HEK293 (cell line): ENCODE measurements around the gene PPP1R1B.
A peak's percentile ranks its signal among the peaks of the same experiment; 100 is the strongest.

ENCODE experiments used
- CTCF ChIA-PET: fragments of 350-600 bp; formaldehyde crosslinking; extraction: SDS; loops from one replicate; lab custom pipeline; 2021; ENCODE audit warnings: antibody characterized with exemption; lab: Yijun Ruan, JAX
- POLR2A ChIA-PET: fragments of 300-600 bp; formaldehyde crosslinking; extraction: SDS; loops from one replicate; lab custom pipeline; 2020; ENCODE audit warnings: antibody characterized with exemption, inconsistent platforms; lab: Yijun Ruan, JAX
- H3K27ac ChIP-seq: fragments of 200-500 bp; sonication (Bioruptor generic); 2 replicates; pipeline ENCODE4 v1.5.1; 2014; ENCODE audit warnings: low read depth, low read length, control low read depth, inconsistent platforms; ENCODE audit errors: extremely low read depth
- H3K36me3 ChIP-seq, 2 experiments: fragments of 200-500 bp in 1 of 2; sonication (Bioruptor generic) in 1 of 2; 1 replicate in 1 of 2; 2 replicates in 1 of 2; pipeline ENCODE4 v1.5.1; 2014 to 2017; ENCODE audit warnings: inconsistent platforms in 2 of 2, low read length in 2 of 2; ENCODE audit not compliant: control insufficient read depth in 2 of 2, insufficient read depth in 1 of 2
- H3K4me1 ChIP-seq: fragments of 200-500 bp; sonication (Bioruptor generic); 2 replicates; pipeline ENCODE4 v1.5.1; 2014; ENCODE audit warnings: mild to moderate bottlenecking, low read length, inconsistent platforms; ENCODE audit not compliant: control insufficient read depth, insufficient read depth
- H3K4me3 ChIP-seq: 2 replicates; pipeline ENCODE4 v1.5.1; 2011; ENCODE audit warnings: low read depth, mild to moderate bottlenecking, control low read depth, low read length, moderate library complexity
- H3K9me3 ChIP-seq: fragments of 200-500 bp; sonication (Bioruptor generic); 2 replicates; pipeline ENCODE4 v1.5.1; 2014; ENCODE audit warnings: low read depth, low read length, inconsistent platforms; ENCODE audit not compliant: control insufficient read depth, insufficient read depth
- BCL11B ChIP-seq: fragments of 450-650 bp; formaldehyde crosslinking; IDR thresholded peaks from 2 replicates; pipeline ENCODE4 v1.5.1; 2016; ENCODE audit warnings: low read depth, missing biosample characterization, missing genetic modification characterization
- GLIS2 ChIP-seq: fragments of 450-650 bp; formaldehyde crosslinking; IDR thresholded peaks from 2 replicates; pipeline ENCODE4 v1.5.1; 2016; ENCODE audit warnings: missing biosample characterization, missing genetic modification characterization
- HIC1 ChIP-seq: fragments of 450-650 bp; formaldehyde crosslinking; IDR thresholded peaks from 2 replicates; pipeline ENCODE4 v1.5.1; 2016; ENCODE audit warnings: missing biosample characterization, missing genetic modification characterization
- KLF1 ChIP-seq: fragments of 450-650 bp; formaldehyde crosslinking; IDR thresholded peaks from 2 replicates; pipeline ENCODE4 v1.5.1; 2016; ENCODE audit warnings: missing biosample characterization, missing genetic modification characterization
- MZF1 ChIP-seq: fragments of 450-650 bp; formaldehyde crosslinking; IDR thresholded peaks from 2 replicates; pipeline ENCODE4 v1.5.1; 2017; ENCODE audit warnings: missing biosample characterization, missing genetic modification characterization, borderline replicate concordance
- PRDM6 ChIP-seq: fragments of 450-650 bp; formaldehyde crosslinking; IDR thresholded peaks from 2 replicates; pipeline ENCODE4 v1.5.1; 2017; ENCODE audit warnings: missing biosample characterization, missing genetic modification characterization
- SP2 ChIP-seq: fragments of 450-650 bp; formaldehyde crosslinking; IDR thresholded peaks from 2 replicates; pipeline ENCODE4 v1.5.1; 2016; ENCODE audit warnings: missing biosample characterization, missing genetic modification characterization
- YY1 ChIP-seq: fragments of 450-650 bp; formaldehyde crosslinking; IDR thresholded peaks from 2 replicates; pipeline ENCODE4 v1.5.1; 2018; ENCODE audit warnings: missing biosample characterization, missing genetic modification characterization
- ZIC2 ChIP-seq: fragments of 450-650 bp; formaldehyde crosslinking; IDR thresholded peaks from 2 replicates; pipeline ENCODE4 v1.5.1; 2016; ENCODE audit warnings: missing biosample characterization, missing genetic modification characterization
- ZNF121 ChIP-seq: fragments of 450-650 bp; formaldehyde crosslinking; IDR thresholded peaks from 2 replicates; pipeline ENCODE4 v1.5.1; 2016; ENCODE audit warnings: missing biosample characterization, missing genetic modification characterization
- ZNF157 ChIP-seq: fragments of 450-650 bp; formaldehyde crosslinking; IDR thresholded peaks from 2 replicates; pipeline ENCODE4 v1.5.1; 2016; ENCODE audit warnings: missing biosample characterization, missing genetic modification characterization
- ZNF184 ChIP-seq: fragments of 450-650 bp; IDR thresholded peaks from 2 replicates; pipeline ENCODE4 v1.5.1; 2018; ENCODE audit warnings: missing biosample characterization, mild to moderate bottlenecking, missing genetic modification characterization
- ZNF449 ChIP-seq: fragments of 450-650 bp; formaldehyde crosslinking; IDR thresholded peaks from 2 replicates; pipeline ENCODE4 v1.5.1; 2017; ENCODE audit warnings: missing biosample characterization, mild to moderate bottlenecking, missing genetic modification characterization, moderate library complexity
- ZNF513 ChIP-seq: fragments of 450-650 bp; IDR thresholded peaks from 2 replicates; pipeline ENCODE4 v1.5.1; 2018; ENCODE audit warnings: missing biosample characterization, missing genetic modification characterization
- ZNF580 ChIP-seq: fragments of 450-650 bp; formaldehyde crosslinking; IDR thresholded peaks from 2 replicates; pipeline ENCODE4 v1.5.1; 2016; ENCODE audit warnings: missing biosample characterization, missing genetic modification characterization
- ZNF585B ChIP-seq: fragments of 450-650 bp; formaldehyde crosslinking; IDR thresholded peaks from 2 replicates; pipeline ENCODE4 v1.5.1; 2016; ENCODE audit warnings: missing biosample characterization, missing genetic modification characterization
- ZNF626 ChIP-seq: fragments of 450-650 bp; sonication (Bioruptor Pico); formaldehyde crosslinking; IDR thresholded peaks from 2 replicates; pipeline ENCODE4 v1.5.1; 2018; ENCODE audit warnings: missing biosample characterization, missing genetic modification characterization, inconsistent platforms
- ZNF701 ChIP-seq: fragments of 450-650 bp; formaldehyde crosslinking; IDR thresholded peaks from 2 replicates; pipeline ENCODE4 v1.5.1; 2016; ENCODE audit warnings: missing biosample characterization, missing genetic modification characterization
- ZNF704 ChIP-seq: fragments of 450-650 bp; formaldehyde crosslinking; IDR thresholded peaks from 2 replicates; pipeline ENCODE4 v1.5.1; 2016; ENCODE audit warnings: missing biosample characterization, missing genetic modification characterization

Gene PPP1R1B

GRCh38 chr17:39661744-39662541 is 35.2 kb downstream of the PPP1R1B start:
- 0 out of 2 replicates have a peak, but pooled peaks have one; percentile 33 for TF ChIP-seq ZNF580 (tag by site-specific recombination)
- no peak for TF ChIP-seq ZNF704 (tag by site-specific recombination)
- no peak for TF ChIP-seq YY1 (tag by site-specific recombination)
- H3K36me3 ChIP-seq, result peaks cover 3 to 56% of the 10 kb centered on the region in 2 experiments; a peak in 1 of 3 replicates
- peaks cover 9% of the 10 kb centered on the region for H3K4me1 ChIP-seq
- POLR2A ChIA-PET, result no interaction called here
- H3K4me3 ChIP-seq, result no peak overlapping the region
- H3K27ac ChIP-seq, result 0 out of 2 replicates have a peak overlapping the region, but pooled peaks have one; percentile 9
- no peaks in the 10 kb centered on the region for H3K9me3 ChIP-seq
- CTCF ChIA-PET, result interaction anchor here (0.6 to 1.8 kb wide), 4 partner anchors 36 to 92 kb away, joined by 3 to 10 read pairs (median 4); no protein-coding TSS in a partner anchor

GRCh38 chr17:39662551-39663339 is 36.0 kb downstream of the PPP1R1B start:
- peaks cover 9% of the 10 kb centered on the region for H3K4me1 ChIP-seq
- no peaks in the 10 kb centered on the region for H3K9me3 ChIP-seq
- no peak overlapping the region for H3K4me3 ChIP-seq
- ChIA-PET POLR2A (interaction anchor here (2.1 kb wide), 1 partner anchor 9 kb away, joined by 5 read pairs; no protein-coding TSS in a partner anchor), CTCF (interaction anchor here (0.6 to 11.6 kb wide), 3 partner anchors 9 to 407 kb away, joined by 3 to 168 read pairs (median 12); partner anchors contain the start of gene PPP1R1B)
- peaks cover 3 to 51% of the 10 kb centered on the region in 2 experiments; a peak in 1 of 3 replicates for H3K36me3 ChIP-seq
- H3K27ac ChIP-seq, result no peak overlapping the region
- TF ChIP-seq HIC1 (tag by site-specific recombination) (0 out of 2 replicates have a peak, but pooled peaks have one; percentile 52), MZF1 (tag by site-specific recombination) (no peak), KLF1 (tag by site-specific recombination) (peak; percentile 40), ZNF513 (peak; percentile 82), ZNF701 (tag by site-specific recombination) (no peak), ZNF585B (tag by site-specific recombination) (no peak), GLIS2 (tag by site-specific recombination) (peak; percentile 69), ZNF121 (tag by site-specific recombination) (peak; percentile 61), ZIC2 (tag by site-specific recombination) (peak; percentile 83)

GRCh38 chr17:39663340-39663687 is 36.6 kb downstream of the PPP1R1B start:
- H3K9me3 ChIP-seq, result no peaks in the 10 kb centered on the region
- peaks cover 3 to 45% of the 10 kb centered on the region in 2 experiments; a peak in 1 of 3 replicates for H3K36me3 ChIP-seq
- H3K4me1 ChIP-seq, result peaks cover 9% of the 10 kb centered on the region
- CTCF ChIA-PET, result interaction anchor here (0.6 to 11.6 kb wide), 4 partner anchors 9 to 406 kb away, joined by 3 to 168 read pairs (median 8); partner anchors contain the start of gene PPP1R1B
- no peak overlapping the region for H3K27ac ChIP-seq
- no peak overlapping the region for H3K4me3 ChIP-seq
- POLR2A ChIA-PET, result interaction anchor here (0.6 to 2.1 kb wide), 4 partner anchors 9 to 463 kb away, joined by 3 to 5 read pairs (median 4); partner anchors contain the start of genes ERBB2, PGAP3 and RPL19
- TF ChIP-seq PRDM6 (tag by site-specific recombination) (no peak), SP2 (tag by site-specific recombination) (no peak), ZNF184 (tag by site-specific recombination) (no peak), ZNF585B (tag by site-specific recombination) (no peak), ZNF157 (tag by site-specific recombination) (no peak), BCL11B (tag by site-specific recombination) (no peak), ZNF449 (tag by site-specific recombination) (no peak), ZNF626 (tag by site-specific recombination) (no peak)
